ENCODE data around the gene NR2C2. TPM values are rescaled to one million over a fixed set of nuclear protein-coding genes. Genes with fewer than 3 reads are reported as not detected.

The NR2C2 gene
- total RNA-seq, 2 donors from 2014 or later, result 22.3 to 29.2 TPM

- DNase-seq (ENCODE audit: low spot score), result peak; percentile 96
- Histone ChIP-seq H3K27me3 (no peaks in the 10 kb centered on the region), H3K36me3 (peaks cover 12% of the 10 kb centered on the region), H3K9me3 (no peaks in the 10 kb centered on the region), H3K4me1 (peaks cover 0 to 28% of the 10 kb centered on the region in 2 donors), H3K4me3 (peak overlapping the region; percentile 65 to 84), H3K27ac (peak overlapping the region; percentile 93 to 99)
- no peak for TF ChIP-seq CTCF (IDR thresholded peaks at IDR 0.05)
Measured at GRCh38 chr3:14947886-14948608, 664 bp downstream of the NR2C2 start.

GRCh38 chr3:14948609-14949038 is 1.2 kb downstream of the NR2C2 start:
- DNase-seq (ENCODE audit: low spot score), result no peak
- peaks cover 0 to 28% of the 10 kb centered on the region in 2 donors for H3K4me1 ChIP-seq
- no peak for TF ChIP-seq CTCF (IDR thresholded peaks at IDR 0.05)
- H3K27me3 ChIP-seq, result no peaks in the 10 kb centered on the region
- peak overlapping the region; percentile 65 to 84 for H3K4me3 ChIP-seq
- no peaks in the 10 kb centered on the region for H3K9me3 ChIP-seq
- H3K36me3 ChIP-seq, result peaks cover 12% of the 10 kb centered on the region
- peak overlapping the region; percentile 93 to 99 for H3K27ac ChIP-seq

GRCh38 chr3:14949126-14949525 is 1.7 kb downstream of the NR2C2 start:
- Histone ChIP-seq H3K4me1 (peaks cover 0 to 28% of the 10 kb centered on the region in 2 donors), H3K36me3 (peaks cover 12% of the 10 kb centered on the region), H3K4me3 (peak overlapping the region; percentile 65 to 84), H3K9me3 (no peaks in the 10 kb centered on the region), H3K27me3 (no peaks in the 10 kb centered on the region), H3K27ac (peak overlapping the region; percentile 93 to 99)
- no peak for DNase-seq (ENCODE audit: low spot score)
- no peak for TF ChIP-seq CTCF (IDR thresholded peaks at IDR 0.05)

- no peak for TF ChIP-seq CTCF (IDR thresholded peaks at IDR 0.05)
- Histone ChIP-seq H3K27me3 (no peaks in the 10 kb centered on the region), H3K4me1 (peaks cover 0 to 28% of the 10 kb centered on the region in 2 donors), H3K9me3 (no peaks in the 10 kb centered on the region), H3K27ac (no peak overlapping the region), H3K36me3 (peaks cover 5% of the 10 kb centered on the region), H3K4me3 (no peak overlapping the region)
- DNase-seq (ENCODE audit: low spot score), result no peak
Measured at GRCh38 chr3:14950274-14950673, 2.9 kb downstream of the NR2C2 start.

- Histone ChIP-seq H3K27ac (no peak overlapping the region), H3K27me3 (no peaks in the 10 kb centered on the region), H3K4me3 (no peak overlapping the region), H3K36me3 (no peaks in the 10 kb centered on the region), H3K9me3 (no peaks in the 10 kb centered on the region), H3K4me1 (peaks cover 0 to 5% of the 10 kb centered on the region in 2 donors)
- DNase-seq (ENCODE audit: low spot score), result no peak
- TF ChIP-seq CTCF (IDR thresholded peaks at IDR 0.05), result no peak
Measured at GRCh38 chr3:14957153-14957552, 9.8 kb downstream of the NR2C2 start.
